Panc1 (cell line): Measurements from ENCODE around the gene TRAPPC10.

Experiments
- CTCF ChIP-seq: fragments of 450-650 bp; IDR thresholded peaks from 2 replicates; pipeline ENCODE4 v1.5.1; 2017; ENCODE audit warnings: mild to moderate bottlenecking
- REST ChIP-seq, 2 experiments: IDR thresholded peaks; 2 replicates each; pipeline ENCODE4 v1.6.1; 2011 to 2012; ENCODE audit warnings: low read depth in 2 of 2, control low read depth in 1 of 2, low read length in 1 of 2, mild to moderate bottlenecking in 1 of 2, moderate library complexity in 1 of 2; ENCODE audit not compliant: insufficient read depth in 1 of 2
- TCF7L2 ChIP-seq: IDR thresholded peaks from 2 replicates; pipeline ENCODE4 v1.6.1; 2011; ENCODE audit warnings: mild to moderate bottlenecking, low read depth, low read length, inconsistent platforms

GRCh38 chr21:44018813-44019567 lies 6.9 kb downstream of the TRAPPC10 start:
- no peak for TF ChIP-seq CTCF
- TF ChIP-seq REST (IDR thresholded peaks at IDR 0.05; ENCODE audit: insufficient read depth in 1 of 2, low read depth in 2 of 2, low read length in 1 of 2) = no peak
- TF ChIP-seq TCF7L2 = no peak
